ENCODE results near the gene NDFIP2.

Gene NDFIP2

GRCh38 chr13:79435561-79435990, 45.4 kb upstream of the NDFIP2 start:
- Histone ChIP-seq H2BK120ac (ENCODE audit: insufficient read depth, low read length, poor library complexity) (no peak overlapping the region), H3K4me2 (ENCODE audit: low read length) (no peak overlapping the region), H3K4me3 (ENCODE audit: low read depth, low read length) (no peak overlapping the region), H3K27ac (ENCODE audit: low read depth, low read length) (no peak overlapping the region), H2BK5ac (ENCODE audit: low read depth, low read length, poor library complexity) (no peak overlapping the region), H3K23ac (ENCODE audit: low read length) (no peak overlapping the region), H3K9me3 (ENCODE audit: insufficient read depth, low read depth, low read length) (peaks cover 6% of the 10 kb centered on the region), H4K8ac (ENCODE audit: low read depth, low read length) (no peak overlapping the region), H3K27me3 (ENCODE audit: insufficient read depth, low read length) (no peaks in the 10 kb centered on the region), H3K79me1 (ENCODE audit: low read length) (no peaks in the 10 kb centered on the region), H3K14ac (ENCODE audit: low read length) (no peak overlapping the region), H4K12ac (ENCODE audit: low read depth, low read length) (no peak overlapping the region), H3K36me3 (ENCODE audit: control insufficient read depth in 1 of 2, insufficient read depth in 2 of 2, low read length in 2 of 2) (no peaks in the 10 kb centered on the region), H3K4me1 (ENCODE audit: control insufficient read depth in 1 of 2, insufficient read depth in 2 of 2, low read length in 2 of 2) (no peaks in the 10 kb centered on the region), H3K79me2 (ENCODE audit: control insufficient read depth, insufficient read depth, low read length, poor library complexity) (no peaks in the 10 kb centered on the region), H2AFZ (ENCODE audit: insufficient read depth, low read length, poor library complexity) (no peak overlapping the region), H3K4ac (ENCODE audit: low read depth, low read length) (no peak overlapping the region), H3K9ac (ENCODE audit: low read length) (no peak overlapping the region), H3K18ac (ENCODE audit: low read length) (no peak overlapping the region), H4K91ac (ENCODE audit: low read depth, low read length) (no peak overlapping the region), H2AK5ac (ENCODE audit: low read length) (no peak overlapping the region), H2BK12ac (ENCODE audit: low read length) (no peak overlapping the region)
- peak in 1 of 2 donors; percentile 61 for DNase-seq
- no CpG with 5 or more reads among the region's 1 CpG for WGBS (ENCODE audit: extremely low coverage, insufficient coverage, insufficient read length)

GRCh38 chr13:79439275-79439674, 41.7 kb upstream of the NDFIP2 start:
- no peak overlapping the region for H3K27ac ChIP-seq (ENCODE audit: low read depth, low read length)
- H3K4ac ChIP-seq (ENCODE audit: low read depth, low read length), result no peak overlapping the region
- H3K79me2 ChIP-seq (ENCODE audit: control insufficient read depth, insufficient read depth, low read length, poor library complexity), result no peaks in the 10 kb centered on the region
- H3K4me3 ChIP-seq (ENCODE audit: low read depth, low read length), result no peak overlapping the region
- no peak overlapping the region for H4K8ac ChIP-seq (ENCODE audit: low read depth, low read length)
- no peak overlapping the region for H4K12ac ChIP-seq (ENCODE audit: low read depth, low read length)
- no peaks in the 10 kb centered on the region for H3K4me1 ChIP-seq (ENCODE audit: control insufficient read depth in 1 of 2, insufficient read depth in 2 of 2, low read length in 2 of 2)
- H3K27me3 ChIP-seq (ENCODE audit: insufficient read depth, low read length), result no peaks in the 10 kb centered on the region
- H2BK5ac ChIP-seq (ENCODE audit: low read depth, low read length, poor library complexity), result no peak overlapping the region
- H3K18ac ChIP-seq (ENCODE audit: low read length), result no peak overlapping the region
- H2BK12ac ChIP-seq (ENCODE audit: low read length), result no peak overlapping the region
- no peak overlapping the region for H4K91ac ChIP-seq (ENCODE audit: low read depth, low read length)
- no peak overlapping the region for H3K9ac ChIP-seq (ENCODE audit: low read length)
- no peak overlapping the region for H2BK120ac ChIP-seq (ENCODE audit: insufficient read depth, low read length, poor library complexity)
- no peak for DNase-seq
- no peaks in the 10 kb centered on the region for H3K36me3 ChIP-seq (ENCODE audit: control insufficient read depth in 1 of 2, insufficient read depth in 2 of 2, low read length in 2 of 2)
- H3K9me3 ChIP-seq (ENCODE audit: insufficient read depth, low read depth, low read length), result no peaks in the 10 kb centered on the region
- H3K79me1 ChIP-seq (ENCODE audit: low read length), result no peaks in the 10 kb centered on the region
- no peak overlapping the region for H3K4me2 ChIP-seq (ENCODE audit: low read length)
- no CpG with 5 or more reads among the region's 1 CpG for WGBS (ENCODE audit: extremely low coverage, insufficient coverage, insufficient read length)
- no peak overlapping the region for H3K14ac ChIP-seq (ENCODE audit: low read length)
- no peak overlapping the region for H2AK5ac ChIP-seq (ENCODE audit: low read length)
- H2AFZ ChIP-seq (ENCODE audit: insufficient read depth, low read length, poor library complexity), result no peak overlapping the region
- H3K23ac ChIP-seq (ENCODE audit: low read length), result no peak overlapping the region

- no peak overlapping the region for H3K27ac ChIP-seq (ENCODE audit: low read depth, low read length)
- no peaks in the 10 kb centered on the region for H3K9me3 ChIP-seq (ENCODE audit: insufficient read depth, low read depth, low read length)
- H3K4me2 ChIP-seq (ENCODE audit: low read length), result no peak overlapping the region
- H4K8ac ChIP-seq (ENCODE audit: low read depth, low read length), result no peak overlapping the region
- no peak overlapping the region for H3K18ac ChIP-seq (ENCODE audit: low read length)
- no peak overlapping the region for H4K91ac ChIP-seq (ENCODE audit: low read depth, low read length)
- no peak overlapping the region for H2BK12ac ChIP-seq (ENCODE audit: low read length)
- H3K9ac ChIP-seq (ENCODE audit: low read length), result no peak overlapping the region
- H3K4ac ChIP-seq (ENCODE audit: low read depth, low read length), result no peak overlapping the region
- no peaks in the 10 kb centered on the region for H3K4me1 ChIP-seq (ENCODE audit: control insufficient read depth in 1 of 2, insufficient read depth in 2 of 2, low read length in 2 of 2)
- no peaks in the 10 kb centered on the region for H3K27me3 ChIP-seq (ENCODE audit: insufficient read depth, low read length)
- H4K12ac ChIP-seq (ENCODE audit: low read depth, low read length), result no peak overlapping the region
- no peak overlapping the region for H3K14ac ChIP-seq (ENCODE audit: low read length)
- H3K36me3 ChIP-seq (ENCODE audit: control insufficient read depth in 1 of 2, insufficient read depth in 2 of 2, low read length in 2 of 2), result no peaks in the 10 kb centered on the region
- no peak overlapping the region for H3K4me3 ChIP-seq (ENCODE audit: low read depth, low read length)
- H2BK5ac ChIP-seq (ENCODE audit: low read depth, low read length, poor library complexity), result no peak overlapping the region
- no peak overlapping the region for H3K23ac ChIP-seq (ENCODE audit: low read length)
- DNase-seq, result no peak
- H2AFZ ChIP-seq (ENCODE audit: insufficient read depth, low read length, poor library complexity), result no peak overlapping the region
- no CpG with 5 or more reads among the region's 5 CpGs for WGBS (ENCODE audit: extremely low coverage, insufficient coverage, insufficient read length)
- H3K79me2 ChIP-seq (ENCODE audit: control insufficient read depth, insufficient read depth, low read length, poor library complexity), result no peaks in the 10 kb centered on the region
- H2BK120ac ChIP-seq (ENCODE audit: insufficient read depth, low read length, poor library complexity), result no peak overlapping the region
- no peaks in the 10 kb centered on the region for H3K79me1 ChIP-seq (ENCODE audit: low read length)
- H2AK5ac ChIP-seq (ENCODE audit: low read length), result no peak overlapping the region
These were observed 39.9 kb upstream of the NDFIP2 start for GRCh38 chr13:79440958-79441528.

- Histone ChIP-seq H3K79me1 (ENCODE audit: low read length) (no peaks in the 10 kb centered on the region), H2BK5ac (ENCODE audit: low read depth, low read length, poor library complexity) (no peak overlapping the region), H2AK5ac (ENCODE audit: low read length) (no peak overlapping the region), H3K27ac (ENCODE audit: low read depth, low read length) (no peak overlapping the region), H3K9me3 (ENCODE audit: insufficient read depth, low read depth, low read length) (no peaks in the 10 kb centered on the region), H3K4ac (ENCODE audit: low read depth, low read length) (no peak overlapping the region), H2AFZ (ENCODE audit: insufficient read depth, low read length, poor library complexity) (no peak overlapping the region), H3K9ac (ENCODE audit: low read length) (no peak overlapping the region), H4K12ac (ENCODE audit: low read depth, low read length) (no peak overlapping the region), H3K18ac (ENCODE audit: low read length) (no peak overlapping the region), H4K91ac (ENCODE audit: low read depth, low read length) (no peak overlapping the region), H2BK120ac (ENCODE audit: insufficient read depth, low read length, poor library complexity) (no peak overlapping the region), H3K14ac (ENCODE audit: low read length) (no peak overlapping the region), H3K4me2 (ENCODE audit: low read length) (no peak overlapping the region), H3K27me3 (ENCODE audit: insufficient read depth, low read length) (no peaks in the 10 kb centered on the region), H3K79me2 (ENCODE audit: control insufficient read depth, insufficient read depth, low read length, poor library complexity) (no peaks in the 10 kb centered on the region), H3K23ac (ENCODE audit: low read length) (no peak overlapping the region), H3K4me1 (ENCODE audit: control insufficient read depth in 1 of 2, insufficient read depth in 2 of 2, low read length in 2 of 2) (no peaks in the 10 kb centered on the region), H3K36me3 (ENCODE audit: control insufficient read depth in 1 of 2, insufficient read depth in 2 of 2, low read length in 2 of 2) (no peaks in the 10 kb centered on the region), H2BK12ac (ENCODE audit: low read length) (no peak overlapping the region), H3K4me3 (ENCODE audit: low read depth, low read length) (no peak overlapping the region), H4K8ac (ENCODE audit: low read depth, low read length) (no peak overlapping the region)
- WGBS (ENCODE audit: extremely low coverage, insufficient coverage, insufficient read length), result no CpG with 5 or more reads among the region's 1 CpG
- no peak for DNase-seq
These were observed 38.7 kb upstream of the NDFIP2 start for GRCh38 chr13:79442221-79442620.
